Brain microvascular endothelial cell (primary cell): ENCODE measurements around the gene ACER1.

Experiments
- DNase-seq: peaks from one replicate; pipeline ENCODE4 v3.0.0-alpha.2; 2020
- H3K27ac ChIP-seq: fragments of 250-450 bp; sonication (Bioruptor Pico); 2 replicates; pipeline ENCODE4 v1.5.1; 2020; ENCODE audit warnings: mild to moderate bottlenecking, moderate library complexity
- H3K27me3 ChIP-seq: fragments of 250-450 bp; sonication (Bioruptor Pico); replicated peaks from 2 replicates; pipeline ENCODE4 v1.5.1; 2020; ENCODE audit warnings: mild to moderate bottlenecking
- H3K36me3 ChIP-seq: fragments of 250-450 bp; sonication (Bioruptor Pico); replicated peaks from 2 replicates; pipeline ENCODE4 v1.5.1; 2020; ENCODE audit warnings: mild to moderate bottlenecking
- H3K4me3 ChIP-seq: 2 replicates; pipeline ENCODE4 v1.5.1; 2011; ENCODE audit warnings: low read depth, mild to moderate bottlenecking, control low read depth, low read length, moderate library complexity
- in situ Hi-C: cut with HindIII; loops from 2 replicates; pipeline ENCODE4 v1.10.0; 2017; ENCODE audit warnings: low sequenced_read_pairs, low pct_ligation_motif_present
- TF ChIP-seq, protein P1 (sequence below): IDR thresholded peaks from 2 replicates; pipeline ENCODE4 v1.5.1; 2011; ENCODE audit warnings: low read depth, mild to moderate bottlenecking, moderate library complexity, low read length, control low read depth, inconsistent platforms; ENCODE audit errors: missing control alignments

Gene ACER1

GRCh38 chr19:6264803-6265202 is 68.6 kb downstream of the ACER1 start:
- in situ Hi-C loops = no loop called here
- Histone ChIP-seq H3K4me3 (no peak overlapping the region), H3K36me3 (peaks cover 31% of the 10 kb centered on the region), H3K27ac (no peak overlapping the region), H3K27me3 (no peaks in the 10 kb centered on the region)
- TF ChIP-seq, protein P1, sequence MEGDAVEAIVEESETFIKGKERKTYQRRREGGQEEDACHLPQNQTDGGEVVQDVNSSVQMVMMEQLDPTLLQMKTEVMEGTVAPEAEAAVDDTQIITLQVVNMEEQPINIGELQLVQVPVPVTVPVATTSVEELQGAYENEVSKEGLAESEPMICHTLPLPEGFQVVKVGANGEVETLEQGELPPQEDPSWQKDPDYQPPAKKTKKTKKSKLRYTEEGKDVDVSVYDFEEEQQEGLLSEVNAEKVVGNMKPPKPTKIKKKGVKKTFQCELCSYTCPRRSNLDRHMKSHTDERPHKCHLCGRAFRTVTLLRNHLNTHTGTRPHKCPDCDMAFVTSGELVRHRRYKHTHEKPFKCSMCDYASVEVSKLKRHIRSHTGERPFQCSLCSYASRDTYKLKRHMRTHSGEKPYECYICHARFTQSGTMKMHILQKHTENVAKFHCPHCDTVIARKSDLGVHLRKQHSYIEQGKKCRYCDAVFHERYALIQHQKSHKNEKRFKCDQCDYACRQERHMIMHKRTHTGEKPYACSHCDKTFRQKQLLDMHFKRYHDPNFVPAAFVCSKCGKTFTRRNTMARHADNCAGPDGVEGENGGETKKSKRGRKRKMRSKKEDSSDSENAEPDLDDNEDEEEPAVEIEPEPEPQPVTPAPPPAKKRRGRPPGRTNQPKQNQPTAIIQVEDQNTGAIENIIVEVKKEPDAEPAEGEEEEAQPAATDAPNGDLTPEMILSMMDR = no peak
- DNase-seq = no peak

DNA sequence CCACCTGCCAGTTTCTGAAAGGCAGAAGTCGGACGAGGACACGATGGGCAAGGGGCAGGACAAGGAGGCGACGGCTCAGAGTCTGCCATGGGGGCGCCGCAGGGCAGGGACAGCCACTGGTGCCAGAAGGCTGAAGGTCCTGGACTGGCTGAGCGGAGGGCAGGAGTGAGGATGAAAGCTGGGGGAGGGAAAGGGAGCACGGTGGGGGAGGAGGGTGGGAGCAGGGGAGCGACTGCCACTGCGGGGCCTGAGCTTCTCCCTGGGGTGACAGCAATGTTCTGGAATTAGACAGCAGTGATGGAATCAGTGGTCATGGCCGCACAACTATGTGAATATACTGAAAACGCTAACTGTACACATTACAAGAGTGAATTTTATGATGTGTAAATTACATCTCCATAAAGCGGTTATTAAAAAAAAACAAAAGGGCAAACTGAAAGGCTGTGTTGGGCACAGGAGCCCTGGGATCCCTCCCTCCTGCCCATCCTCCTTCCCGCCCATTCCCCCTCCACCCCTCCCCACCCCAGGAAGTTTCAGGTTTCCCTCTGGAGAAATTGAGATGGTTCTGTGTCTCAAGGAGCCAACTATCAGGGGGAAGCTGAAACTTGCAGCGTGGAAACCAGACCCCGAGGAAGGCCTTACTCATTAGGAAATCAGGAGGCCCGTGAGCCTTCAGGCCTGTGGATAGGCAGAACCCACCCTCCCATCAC is 69.5 kb downstream of the ACER1 start:
- in situ Hi-C loops = no loop called here
- peaks cover 30% of the 10 kb centered on the region for H3K36me3 ChIP-seq
- no peak overlapping the region for H3K27ac ChIP-seq
- TF ChIP-seq, protein P1 = no peak
- no peak for DNase-seq
- no peaks in the 10 kb centered on the region for H3K27me3 ChIP-seq
- no peak overlapping the region for H3K4me3 ChIP-seq

GRCh38 chr19:6263306-6263705 is 70.1 kb downstream of the ACER1 start:
- H3K27ac ChIP-seq = no peak overlapping the region
- DNase-seq = no peak
- H3K36me3 ChIP-seq = peaks cover 29% of the 10 kb centered on the region
- in situ Hi-C loops = no loop called here
- TF ChIP-seq, protein P1 = no peak
- no peaks in the 10 kb centered on the region for H3K27me3 ChIP-seq
- no peak overlapping the region for H3K4me3 ChIP-seq

DNA sequence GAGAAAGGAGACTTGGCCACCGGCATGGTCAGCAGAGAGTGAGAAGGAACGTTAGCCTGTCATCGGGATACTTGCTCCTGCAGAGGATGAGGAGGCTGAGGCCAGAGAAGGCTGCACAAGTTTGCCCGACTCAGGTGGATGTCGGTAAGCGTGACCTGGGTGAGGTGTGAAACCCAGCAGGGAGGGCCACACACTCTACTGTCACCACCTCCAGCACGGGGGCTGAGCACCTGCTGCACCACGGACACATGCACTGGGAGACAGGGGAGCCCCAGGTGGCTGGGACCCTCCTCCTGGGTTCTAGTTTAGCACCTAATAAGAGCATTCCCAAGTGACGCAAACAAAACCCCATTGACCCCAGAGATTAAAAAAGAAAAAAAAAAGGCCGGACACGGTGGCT is 70.9 kb downstream of the ACER1 start:
- TF ChIP-seq, protein P1 = no peak
- in situ Hi-C loops = no loop called here
- Histone ChIP-seq H3K27me3 (no peaks in the 10 kb centered on the region), H3K27ac (no peak overlapping the region), H3K36me3 (peaks cover 29% of the 10 kb centered on the region), H3K4me3 (no peak overlapping the region)
- no peak for DNase-seq

DNA sequence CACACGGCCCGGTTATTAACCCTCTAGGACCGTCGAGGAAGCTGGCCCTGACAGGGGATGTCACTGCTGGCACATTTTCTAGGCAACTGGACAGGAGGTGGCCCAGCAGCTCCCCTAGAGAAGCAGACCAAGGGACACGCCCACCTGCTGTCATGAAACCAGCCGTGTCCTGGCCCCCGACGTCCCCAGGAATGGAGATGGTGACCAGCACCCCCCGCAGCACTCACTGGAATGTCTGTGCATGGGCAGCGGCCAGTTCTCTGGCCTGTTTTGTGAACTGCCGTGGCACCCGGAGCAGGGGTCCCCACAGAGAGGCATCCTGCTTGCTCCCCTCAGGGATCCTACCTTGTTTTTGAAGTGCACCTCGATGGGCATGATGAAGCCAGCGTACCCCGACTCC is 71.5 kb downstream of the ACER1 start:
- no peak for DNase-seq
- Histone ChIP-seq H3K27ac (no peak overlapping the region), H3K4me3 (no peak overlapping the region), H3K36me3 (peaks cover 29% of the 10 kb centered on the region), H3K27me3 (no peaks in the 10 kb centered on the region)
- in situ Hi-C loops = no loop called here
- TF ChIP-seq, protein P1 = no peak

GRCh38 chr19:6260912-6261650 is 72.3 kb downstream of the ACER1 start:
- Histone ChIP-seq H3K4me3 (no peak overlapping the region), H3K27ac (no peak overlapping the region), H3K36me3 (peaks cover 29% of the 10 kb centered on the region), H3K27me3 (no peaks in the 10 kb centered on the region)
- no peak for DNase-seq
- in situ Hi-C loops = no loop called here
- TF ChIP-seq, protein P1 = peak; percentile 81
